Erythroblast (primary cell): Measurements from ENCODE around the gene SUPT20HL1.
"Not testable (repeated sequence)": the region's sequence is repeated elsewhere in the genome, so short reads cannot be mapped to it uniquely, and the experiment has no call there.

ENCODE experiments used
- DNase-seq, 2 experiments: peaks; one replicate each; lab custom pipeline; 2025; lab: John Stamatoyannopoulos, UW
- GATA1 ChIP-seq: IDR thresholded peaks from 2 replicates; pipeline ENCODE4 v1.6.1; 2011; ENCODE audit warnings: low read depth, mild to moderate bottlenecking, control low read depth, low read length, moderate library complexity
- POLR2A ChIP-seq: IDR thresholded peaks from 2 replicates; pipeline ENCODE4 v1.6.1; 2011; ENCODE audit warnings: mild to moderate bottlenecking, low read length

The SUPT20HL1 gene

GRCh38 chrX:24375600-24376131 is 15.2 kb downstream of the SUPT20HL1 start:
- TF ChIP-seq GATA1 (no peak), POLR2A (no peak)
- no peak for DNase-seq

GRCh38 chrX:24376403-24376802 is 16.0 kb downstream of the SUPT20HL1 start:
- no peak for TF ChIP-seq GATA1
- no peak for TF ChIP-seq POLR2A
- DNase-seq = no peak

- TF ChIP-seq POLR2A = no peak
- DNase-seq = no peak
Observed at GRCh38 chrX:24377195-24377594, 16.8 kb downstream of the SUPT20HL1 start.

- TF ChIP-seq POLR2A (no peak), GATA1 (no peak)
- DNase-seq = no peak
Observed at GRCh38 chrX:24377911-24378468, 17.6 kb downstream of the SUPT20HL1 start.

- no peak for TF ChIP-seq GATA1
- no peak for TF ChIP-seq POLR2A
- DNase-seq = no peak
Observed at GRCh38 chrX:24378706-24379105, 18.3 kb downstream of the SUPT20HL1 start.

- TF ChIP-seq POLR2A = no peak
- TF ChIP-seq GATA1 = no peak
Observed at GRCh38 chrX:24380262-24381187, 20.1 kb downstream of the SUPT20HL1 start.

GRCh38 chrX:24382315-24382714 is 21.9 kb downstream of the SUPT20HL1 start:
- DNase-seq = not testable (repeated sequence)

More at GRCh38 chrX:24380262-24381187, 20.1 kb downstream of the SUPT20HL1 start:
- DNase-seq = no peak

GRCh38 chrX:24387724-24388123 is 27.3 kb downstream of the SUPT20HL1 start:
- TF ChIP-seq GATA1 (no peak), POLR2A (no peak)
- DNase-seq = no peak

- DNase-seq = no peak
- no peak for TF ChIP-seq GATA1
- no peak for TF ChIP-seq POLR2A
Observed at GRCh38 chrX:24391389-24391788, 30.9 kb downstream of the SUPT20HL1 start.

GRCh38 chrX:24391843-24392242 is 31.4 kb downstream of the SUPT20HL1 start:
- TF ChIP-seq GATA1 = no peak
- no peak for DNase-seq

GRCh38 chrX:24392709-24393108 is 32.3 kb downstream of the SUPT20HL1 start:
- TF ChIP-seq POLR2A (no peak), GATA1 (no peak)
- DNase-seq = no peak

- DNase-seq = peak; percentile 46 to 68
- TF ChIP-seq POLR2A (no peak), GATA1 (no peak)
Observed at GRCh38 chrX:24395775-24396174, 35.3 kb downstream of the SUPT20HL1 start.

- TF ChIP-seq POLR2A (no peak), GATA1 (no peak)
- DNase-seq = no peak
Observed at GRCh38 chrX:24396236-24396930, 35.9 kb downstream of the SUPT20HL1 start.

GRCh38 chrX:24396931-24397279 is 36.5 kb downstream of the SUPT20HL1 start:
- TF ChIP-seq POLR2A (no peak), GATA1 (no peak)
- DNase-seq = no peak

- no peak for DNase-seq
- TF ChIP-seq GATA1 = no peak
- no peak for TF ChIP-seq POLR2A
Observed at GRCh38 chrX:24398766-24399165, 38.3 kb downstream of the SUPT20HL1 start.

GRCh38 chrX:24399550-24399949 is 39.1 kb downstream of the SUPT20HL1 start:
- TF ChIP-seq GATA1 (no peak), POLR2A (no peak)
- DNase-seq = no peak
